ENCODE measurements around the gene RAMP3.

DNA sequence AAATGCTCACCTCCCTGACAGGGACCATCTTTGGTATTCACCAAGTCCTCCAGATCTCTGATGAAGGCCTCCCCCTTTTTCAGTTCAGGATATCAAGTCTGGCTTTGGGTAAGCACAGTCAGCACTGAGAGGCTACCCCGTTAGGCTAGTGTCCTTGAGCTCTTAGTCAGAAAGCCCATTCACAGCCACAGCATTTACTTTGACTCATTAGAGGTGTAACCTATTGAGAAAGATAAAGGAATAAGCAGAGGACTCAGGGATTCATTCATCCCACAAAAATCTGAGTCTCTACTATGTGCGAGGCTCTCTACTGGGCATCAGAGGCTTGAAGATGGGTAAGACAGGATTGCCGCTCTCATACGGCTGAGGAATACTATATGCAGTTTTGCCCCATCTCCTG lies 14.0 kb upstream of the RAMP3 start:
- TF ChIP-seq POLR2A (IDR thresholded peaks at IDR 0.05) (no peak), POLR2AphosphoS5 (IDR thresholded peaks at IDR 0.05; ENCODE audit: insufficient read depth in 1 of 2, low read depth in 1 of 2) (no peak)
- TF ChIP-seq, protein P1, sequence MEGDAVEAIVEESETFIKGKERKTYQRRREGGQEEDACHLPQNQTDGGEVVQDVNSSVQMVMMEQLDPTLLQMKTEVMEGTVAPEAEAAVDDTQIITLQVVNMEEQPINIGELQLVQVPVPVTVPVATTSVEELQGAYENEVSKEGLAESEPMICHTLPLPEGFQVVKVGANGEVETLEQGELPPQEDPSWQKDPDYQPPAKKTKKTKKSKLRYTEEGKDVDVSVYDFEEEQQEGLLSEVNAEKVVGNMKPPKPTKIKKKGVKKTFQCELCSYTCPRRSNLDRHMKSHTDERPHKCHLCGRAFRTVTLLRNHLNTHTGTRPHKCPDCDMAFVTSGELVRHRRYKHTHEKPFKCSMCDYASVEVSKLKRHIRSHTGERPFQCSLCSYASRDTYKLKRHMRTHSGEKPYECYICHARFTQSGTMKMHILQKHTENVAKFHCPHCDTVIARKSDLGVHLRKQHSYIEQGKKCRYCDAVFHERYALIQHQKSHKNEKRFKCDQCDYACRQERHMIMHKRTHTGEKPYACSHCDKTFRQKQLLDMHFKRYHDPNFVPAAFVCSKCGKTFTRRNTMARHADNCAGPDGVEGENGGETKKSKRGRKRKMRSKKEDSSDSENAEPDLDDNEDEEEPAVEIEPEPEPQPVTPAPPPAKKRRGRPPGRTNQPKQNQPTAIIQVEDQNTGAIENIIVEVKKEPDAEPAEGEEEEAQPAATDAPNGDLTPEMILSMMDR (IDR thresholded peaks at IDR 0.05), result no peak

Measured in vagina (tissue), 2 donors.